IMR-90 (cell line): ENCODE measurements around the gene GLIPR1L2. TPM values are rescaled to one million over a fixed set of nuclear protein-coding genes. Genes with fewer than 3 reads are reported as not detected.

Experiments used
- ATAC-seq: fragments of 200-7000 bp; cut with Tn5 transposase; 2 replicates; pipeline ENCODE4 v1.9.1; 2020; ENCODE audit warnings: low read depth, mild to moderate bottlenecking, moderate library complexity
- BruUV-seq: library from RNA; stranded (reverse); fragments of 400-500 nt; replicated peaks from 2 replicates; lab custom pipeline; 2021; lab: Mats Ljungman, UMichigan
- CTCF ChIA-PET: fragments of 300-600 bp; formaldehyde crosslinking; extraction: SDS; loops from one replicate; lab custom pipeline; 2021; ENCODE audit warnings: antibody characterized with exemption; lab: Yijun Ruan, JAX
- POLR2A ChIA-PET: fragments of 300-600 bp; sonication (Branson Sonifier 250); formaldehyde crosslinking; loops from one replicate; lab custom pipeline; 2022; ENCODE audit warnings: antibody characterized with exemption; ENCODE audit not compliant: unreplicated experiment; lab: Charles Lee
- DNase-seq: peaks from one replicate; pipeline ENCODE4 v3.0.0; 2013
- H2AFZ ChIP-seq: replicated peaks from 2 replicates; pipeline ENCODE3; 2013; ENCODE audit warnings: low read length, mild to moderate bottlenecking; ENCODE audit not compliant: poor library complexity
- H2AK5ac ChIP-seq: 2 replicates; pipeline ENCODE4 v1.6.1; 2013; ENCODE audit warnings: low read depth, low read length, inconsistent platforms
- H2AK9ac ChIP-seq: replicated peaks from 2 replicates; pipeline ENCODE3; 2013; ENCODE audit warnings: mild to moderate bottlenecking, low read depth, low read length, moderate library complexity; ENCODE audit not compliant: poor library complexity
- H2BK120ac ChIP-seq: 2 replicates; pipeline ENCODE4 v1.6.1; 2013; ENCODE audit warnings: low read depth, low read length, inconsistent platforms
- H2BK15ac ChIP-seq: 3 replicates; pipeline ENCODE4 v1.6.1; 2013; ENCODE audit warnings: low read depth, low read length, inconsistent platforms
- H2BK20ac ChIP-seq: 2 replicates; pipeline ENCODE4 v1.6.1; 2013; ENCODE audit warnings: low read depth, mild to moderate bottlenecking, inconsistent platforms, low read length, moderate library complexity
- H2BK5ac ChIP-seq: 2 replicates; pipeline ENCODE4 v1.6.1; 2013; ENCODE audit warnings: mild to moderate bottlenecking, low read depth, low read length, inconsistent platforms; ENCODE audit not compliant: poor library complexity, severe bottlenecking
- H3K14ac ChIP-seq: replicated peaks from 2 replicates; pipeline ENCODE4 v1.6.1; 2013; ENCODE audit warnings: low read depth, low read length, inconsistent platforms
- H3K18ac ChIP-seq: 2 replicates; pipeline ENCODE4 v1.6.1; 2013; ENCODE audit warnings: low read depth, low read length, control low read depth
- H3K23ac ChIP-seq: 2 replicates; pipeline ENCODE4 v1.6.1; 2013; ENCODE audit warnings: low read depth, low read length, inconsistent platforms
- H3K27ac ChIP-seq: 2 replicates; pipeline ENCODE4 v1.5.1; 2013; ENCODE audit warnings: mild to moderate bottlenecking, control low read depth, low read length; ENCODE audit not compliant: insufficient read depth
- H3K27me3 ChIP-seq: 2 replicates; pipeline ENCODE4 v1.6.1; 2013; ENCODE audit warnings: low read length; ENCODE audit not compliant: control insufficient read depth, insufficient read depth
- H3K36me3 ChIP-seq: 2 replicates; pipeline ENCODE4 v1.6.1; 2013; ENCODE audit warnings: low read length, mixed read lengths; ENCODE audit not compliant: control insufficient read depth, insufficient read depth
- H3K4ac ChIP-seq: 2 replicates; pipeline ENCODE4 v1.6.1; 2013; ENCODE audit warnings: low read depth, low read length, inconsistent platforms
- H3K4me1 ChIP-seq: 2 replicates; pipeline ENCODE4 v1.6.1; 2013; ENCODE audit warnings: low read length, mixed read lengths; ENCODE audit not compliant: control insufficient read depth, insufficient read depth
- H3K4me2 ChIP-seq: 2 replicates; pipeline ENCODE4 v1.6.1; 2013; ENCODE audit warnings: low read depth, mild to moderate bottlenecking, control low read depth, low read length, moderate library complexity
- H3K4me3 ChIP-seq: 2 replicates; pipeline ENCODE4 v1.5.1; 2013; ENCODE audit warnings: low read depth, mild to moderate bottlenecking, control low read depth, low read length, moderate library complexity; ENCODE audit not compliant: insufficient read depth
- H3K56ac ChIP-seq: 2 replicates; pipeline ENCODE4 v1.6.1; 2013; ENCODE audit warnings: low read length, inconsistent platforms; ENCODE audit not compliant: insufficient read depth; ENCODE audit errors: extremely low read depth
- H3K79me1 ChIP-seq, 2 experiments: 2 replicates each; pipeline ENCODE4 v1.6.1; 2013; ENCODE audit warnings: low read length in 2 of 2, inconsistent platforms in 1 of 2, low read depth in 1 of 2
- H3K9ac ChIP-seq: 2 replicates; pipeline ENCODE4 v1.6.1; 2013; ENCODE audit warnings: low read depth, low read length, control low read depth
- H3K9me1 ChIP-seq: 2 replicates; pipeline ENCODE4 v1.6.1; 2013; ENCODE audit warnings: low read length, inconsistent platforms; ENCODE audit not compliant: insufficient read depth
- H3K9me3 ChIP-seq: 2 replicates; pipeline ENCODE4 v1.6.1; 2013; ENCODE audit warnings: low read length; ENCODE audit not compliant: control insufficient read depth, insufficient read depth
- H4K20me1 ChIP-seq: 2 replicates; pipeline ENCODE4 v1.6.1; 2013; ENCODE audit warnings: low read length, inconsistent platforms; ENCODE audit not compliant: insufficient read depth
- H4K5ac ChIP-seq: 2 replicates; pipeline ENCODE4 v1.6.1; 2013; ENCODE audit warnings: mild to moderate bottlenecking, low read depth, low read length, control low read depth
- H4K8ac ChIP-seq, 2 experiments: 2 replicates each; pipeline ENCODE4 v1.6.1; 2013; ENCODE audit warnings: low read depth in 2 of 2, low read length in 2 of 2, control low read depth in 1 of 2, inconsistent platforms in 1 of 2
- H4K91ac ChIP-seq: 2 replicates; pipeline ENCODE4 v1.6.1; 2013; ENCODE audit warnings: low read depth, low read length, inconsistent platforms; ENCODE audit not compliant: insufficient read depth
- CHD1 ChIP-seq: IDR thresholded peaks from 2 replicates; pipeline ENCODE4 v1.6.1; 2012; ENCODE audit warnings: low read depth, low read length, improper control_type of control experiment
- CTCF ChIP-seq: conservative IDR thresholded peaks from 2 replicates; pipeline ENCODE4 v1.5.1; 2012; ENCODE audit warnings: mild to moderate bottlenecking, low read depth, low read length, improper control_type of control experiment
- ELK1 ChIP-seq: fragments of 150-350 bp; IDR thresholded peaks from 2 replicates; pipeline ENCODE4 v1.6.1; 2016; ENCODE audit warnings: low read depth, mild to moderate bottlenecking, low read length, moderate library complexity, borderline replicate concordance
- FOS ChIP-seq: fragments of 150-350 bp; IDR thresholded peaks from 2 replicates; pipeline ENCODE4 v1.6.1; 2016; ENCODE audit warnings: low read depth, low read length
- MAZ ChIP-seq: IDR thresholded peaks from 2 replicates; pipeline ENCODE4 v1.6.1; 2012; ENCODE audit warnings: low read depth, mild to moderate bottlenecking, low read length, improper control_type of control experiment, moderate library complexity, borderline replicate concordance
- MXI1 ChIP-seq: IDR thresholded peaks from 2 replicates; pipeline ENCODE4 v1.6.1; 2012; ENCODE audit warnings: low read depth, mild to moderate bottlenecking, low read length, moderate library complexity, borderline replicate concordance
- RCOR1 ChIP-seq: IDR thresholded peaks from 2 replicates; pipeline ENCODE4 v1.6.1; 2012; ENCODE audit warnings: mild to moderate bottlenecking, low read length, improper control_type of control experiment; ENCODE audit not compliant: insufficient replicate concordance
- RFX5 ChIP-seq: IDR thresholded peaks from 2 replicates; pipeline ENCODE4 v1.8.0; 2012; ENCODE audit warnings: low read depth, mild to moderate bottlenecking, low read length, moderate library complexity
- SMC3 ChIP-seq: fragments of 150-350 bp; IDR thresholded peaks from 2 replicates; pipeline ENCODE4 v1.6.1; 2016; ENCODE audit warnings: low read depth, mild to moderate bottlenecking, antibody characterized with exemption, low read length, moderate library complexity
- USF2 ChIP-seq: fragments of 150-350 bp; IDR thresholded peaks from 2 replicates; pipeline ENCODE4 v1.6.1; 2017; ENCODE audit warnings: mild to moderate bottlenecking, antibody characterized with exemption, low read length, low read depth
- WGBS, 2 experiments: methylation state at CpG; one replicate each; pipeline versions ENCODE4 v1.1.5 to v1.1.7; 2013; ENCODE audit warnings: missing lambda C conversion rate in 2 of 2; ENCODE audit not compliant: insufficient read length in 1 of 2; ENCODE audit errors: extremely low coverage in 2 of 2; 5-methylcytosine and 5-hydroxymethylcytosine counted together
- dilution Hi-C: fragments of 300-500 bp; cut with HindIII; formaldehyde crosslinking; loops from one replicate; pipeline ENCODE4 v1.14.3; 2018; ENCODE audit warnings: low sequenced_read_pairs; ENCODE audit not compliant: unreplicated experiment
- in situ Hi-C: fragments of 300-500 bp; cut with MboI; formaldehyde crosslinking; loops from 3 replicates; pipeline ENCODE4 v1.14.3; 2019; ENCODE audit warnings: low sequenced_read_pairs, inconsistent platforms, mixed read lengths
- intact Hi-C: fragments of 100-400 bp; cut with micrococcal nuclease; formaldehyde crosslinking; loops from 2 replicates; pipeline ENCODE4 v1.10.0; 2022
- polyA plus RNA-seq, 3 experiments: library from polyadenylated mRNA; depleted of rRNA; stranded (reverse); fragments of >200 nt; gene quantifications; 2 replicates each; pipeline ENCODE4 v1.2.3, GENCODE V29; 2012; ENCODE audit warnings: low replicate concordance in 1 of 3
- total RNA-seq: library from RNA; depleted of rRNA; stranded (reverse); fragments of >200 nt; gene quantifications from 2 replicates; pipeline ENCODE4 v1.2.3, GENCODE V29; 2012

Gene GLIPR1L2
- total and polyA plus RNA-seq, 2 of the 4 experiments (the other 2 are of a cell fraction): 0.07 TPM; not detected in 1

- Histone ChIP-seq H3K4me2 (no peak overlapping the region), H2BK15ac (no peak overlapping the region), H3K4ac (no peak overlapping the region), H3K27ac (no peak overlapping the region), H3K36me3 (no peaks in the 10 kb centered on the region), H3K79me1 (no peaks in the 10 kb centered on the region; a peak in 1 of 4 replicates), H4K5ac (no peak overlapping the region), H2AK5ac (no peak overlapping the region), H3K14ac (no peak overlapping the region), H2BK20ac (no peak overlapping the region), H2AFZ (no peak overlapping the region), H3K56ac (no peak overlapping the region), H3K9me1 (no peaks in the 10 kb centered on the region), H4K91ac (no peak overlapping the region), H2AK9ac (no peak overlapping the region), H3K4me3 (no peak overlapping the region), H4K8ac (no peak overlapping the region), H2BK5ac (no peak overlapping the region), H3K9me3 (no peaks in the 10 kb centered on the region), H3K23ac (no peak overlapping the region), H3K27me3 (no peaks in the 10 kb centered on the region), H3K4me1 (peaks cover 9% of the 10 kb centered on the region), H4K20me1 (no peaks in the 10 kb centered on the region), H2BK120ac (no peak overlapping the region), H3K9ac (no peak overlapping the region), H3K18ac (no peak overlapping the region)
- TF ChIP-seq CHD1: no peak
- TF ChIP-seq MXI1: no peak
- TF ChIP-seq MAZ: no peak
- no peak for TF ChIP-seq SMC3
- no peak for TF ChIP-seq RFX5
- TF ChIP-seq RCOR1: no peak
- no peak for TF ChIP-seq ELK1
- no peak for TF ChIP-seq USF2
- TF ChIP-seq FOS: no peak
- no peak for TF ChIP-seq CTCF
- WGBS, 2 experiments: no CpG with 5 or more reads among the region's 1 CpG
- ChIA-PET POLR2A (no interaction called here), CTCF (no interaction called here)
- in situ Hi-C loops: no loop called here
- intact Hi-C loops: no loop called here
- dilution Hi-C loops: no loop called here
- BruUV-seq: no TSS peak
- ATAC-seq (no peak), DNase-seq (no peak)
These were observed 85.2 kb downstream of the GLIPR1L2 start for GRCh38 chr12:75476071-75476470.
